Head of caudate nucleus (tissue), 42 donors: Measurements from ENCODE around the gene CD226.
"Not testable (repeated sequence)": the region's sequence is repeated elsewhere in the genome, so short reads cannot be mapped to it uniquely, and the experiment has no call there.

Experiments used
- DNase-seq, 42 donors: peaks; one replicate each; pipeline versions ENCODE4 v3.0.0 to v3.0.0-alpha.2; 2020 to 2021; ENCODE audit warnings: mixed read lengths in 7 of 42
- intact Hi-C: fragments of 100-400 bp; cut with DNase I; formaldehyde crosslinking; loops from one replicate; pipeline ENCODE4 v1.15.0; 2022

Gene CD226

DNA sequence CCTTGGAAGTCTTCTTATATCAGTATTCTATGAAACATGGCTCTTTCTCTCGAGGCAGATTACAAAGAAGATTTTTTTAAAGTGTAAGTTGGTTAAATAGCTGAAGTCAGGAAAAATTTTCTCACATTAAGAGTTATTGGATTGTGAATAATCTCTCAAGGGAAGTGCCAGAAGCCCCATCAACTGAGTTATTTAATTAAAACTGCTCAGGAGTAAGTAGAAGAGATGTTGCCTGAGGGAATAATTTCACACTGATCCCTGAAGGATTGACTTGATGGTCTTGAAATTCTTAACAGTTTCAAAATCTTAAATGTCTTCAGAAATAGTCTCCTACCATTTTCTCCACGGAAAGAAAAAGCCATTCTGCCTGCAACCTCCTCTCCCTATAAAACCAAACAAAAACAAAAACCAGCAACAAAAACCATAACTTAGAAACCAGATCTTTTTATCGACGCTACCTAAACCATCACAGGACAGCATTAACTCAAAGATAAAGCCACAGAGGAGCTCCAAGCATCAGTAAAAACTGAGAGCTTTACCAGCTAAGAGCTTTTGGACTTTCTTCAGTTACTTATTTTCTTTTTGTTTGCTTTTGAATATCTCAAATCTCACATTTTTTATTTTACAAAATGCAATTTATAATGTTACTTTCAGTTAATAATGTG is 12.9 kb downstream of the CD226 start:
- no peak for DNase-seq
- intact Hi-C loops = no loop called here

GRCh38 chr18:69929041-69929774 is 18.5 kb downstream of the CD226 start:
- DNase-seq = no peak
- intact Hi-C loops = no loop called here

DNA sequence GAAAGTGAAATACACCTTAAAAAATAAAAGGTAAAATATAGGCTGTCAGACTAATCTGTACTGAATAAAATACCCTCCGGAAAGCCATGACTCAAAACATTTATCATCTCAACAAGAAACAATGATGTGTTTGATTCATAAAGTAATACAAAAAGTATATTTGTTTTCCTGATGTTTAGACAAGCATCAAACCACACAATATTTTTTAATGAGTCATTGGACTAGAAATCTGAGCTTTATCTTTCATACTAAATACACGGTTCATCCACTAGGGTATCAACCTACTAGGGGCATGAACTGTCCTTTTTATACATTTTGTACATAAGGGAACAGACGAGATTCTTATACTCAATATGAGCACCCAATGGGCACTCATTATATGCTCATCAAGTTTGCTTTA is 31.3 kb downstream of the CD226 start:
- intact Hi-C loops = no loop called here
- DNase-seq = no peak

GRCh38 chr18:69908838-69909237 is 38.8 kb downstream of the CD226 start:
- DNase-seq = no peak
- intact Hi-C loops = no loop called here

DNA sequence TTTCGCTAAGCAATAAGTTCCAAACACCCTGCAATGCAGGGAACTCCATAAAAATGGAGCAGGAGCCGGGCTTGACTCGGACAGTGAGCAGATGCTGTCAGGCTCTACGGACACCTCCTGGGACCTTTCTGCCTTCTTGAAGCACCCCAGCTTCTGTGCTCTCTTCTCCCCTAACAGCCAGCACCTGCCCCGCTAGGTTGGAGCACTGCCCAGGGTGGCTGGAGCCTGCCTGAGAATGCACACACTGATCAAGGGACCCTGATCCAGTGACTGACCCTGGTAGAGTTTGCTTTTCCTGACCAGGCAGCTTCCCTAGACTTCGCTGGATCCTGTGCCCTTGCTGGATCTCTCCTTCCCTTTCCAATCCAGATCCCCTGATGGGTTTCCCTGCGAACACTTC is 40.9 kb downstream of the CD226 start:
- intact Hi-C loops = no loop called here
- DNase-seq = no peak

- intact Hi-C loops = no loop called here
- DNase-seq = no peak
Measured at GRCh38 chr18:69900941-69901340, 46.7 kb downstream of the CD226 start.

- DNase-seq, intact Hi-C loops: not testable (repeated sequence)
Measured at GRCh38 chr18:69899154-69899923, 48.3 kb downstream of the CD226 start.

- intact Hi-C loops = no loop called here
- DNase-seq = no peak
Measured at GRCh38 chr18:69898241-69898861, 49.3 kb downstream of the CD226 start.

- no peak for DNase-seq
- intact Hi-C loops = no loop called here
Measured at GRCh38 chr18:69897397-69898108, 50.1 kb downstream of the CD226 start.

GRCh38 chr18:69895066-69896047 is 52.3 kb downstream of the CD226 start:
- DNase-seq = no peak
- intact Hi-C loops = no loop called here

DNA sequence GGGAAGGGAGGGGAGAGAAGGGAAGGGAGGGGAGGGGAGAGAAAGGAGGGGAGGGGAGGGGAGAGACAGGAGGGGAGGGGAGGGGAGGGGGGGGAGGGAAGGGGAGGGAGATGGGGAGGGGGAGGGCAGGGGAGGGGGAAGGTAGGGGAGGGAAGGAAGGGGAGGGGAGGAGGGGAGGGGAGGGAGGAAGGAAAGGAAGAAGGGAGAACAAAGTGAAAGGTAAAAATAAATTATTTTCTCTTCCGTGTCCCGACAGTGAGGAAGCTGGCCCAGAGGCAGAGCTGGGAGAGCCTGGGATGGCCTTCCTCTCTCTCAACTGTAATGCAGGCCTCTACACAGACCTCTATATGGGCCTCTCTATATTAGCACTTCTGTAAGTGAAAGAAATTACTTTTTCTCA is 53.2 kb downstream of the CD226 start:
- no peak for DNase-seq
- intact Hi-C loops = no loop called here

GRCh38 chr18:69890558-69890957 is 57.1 kb downstream of the CD226 start:
- no peak for DNase-seq
- intact Hi-C loops = no loop called here

DNA sequence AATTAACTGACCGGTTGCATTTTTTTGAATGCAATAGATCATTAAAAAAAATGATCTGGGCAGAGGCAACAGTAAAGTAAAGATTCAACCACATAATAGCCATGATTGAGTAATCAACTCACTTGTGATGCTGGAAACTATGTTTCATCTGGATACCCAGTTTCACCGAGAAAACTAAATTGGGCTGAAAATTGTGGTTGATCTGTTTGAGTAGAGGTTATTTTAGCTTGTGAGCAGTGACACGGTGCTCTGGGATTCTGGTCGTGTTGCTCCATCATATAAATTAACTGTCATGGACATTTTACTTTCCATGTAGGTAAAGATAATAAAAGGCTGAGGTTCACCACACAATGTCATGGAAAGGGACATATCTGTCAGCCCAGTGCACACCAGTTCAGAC is 58.7 kb downstream of the CD226 start:
- intact Hi-C loops = no loop called here

GRCh38 chr18:69887256-69887655 is 60.4 kb downstream of the CD226 start:
- intact Hi-C loops = no loop called here
- no peak for DNase-seq

More for the DNA sequence above, 58.7 kb downstream of the CD226 start:
- no peak for DNase-seq

GRCh38 chr18:69885841-69886531 is 61.7 kb downstream of the CD226 start:
- DNase-seq = no peak
- intact Hi-C loops = no loop called here

- intact Hi-C loops = no loop called here
- DNase-seq = no peak
Measured at GRCh38 chr18:69885355-69885754, 62.3 kb downstream of the CD226 start.

DNA sequence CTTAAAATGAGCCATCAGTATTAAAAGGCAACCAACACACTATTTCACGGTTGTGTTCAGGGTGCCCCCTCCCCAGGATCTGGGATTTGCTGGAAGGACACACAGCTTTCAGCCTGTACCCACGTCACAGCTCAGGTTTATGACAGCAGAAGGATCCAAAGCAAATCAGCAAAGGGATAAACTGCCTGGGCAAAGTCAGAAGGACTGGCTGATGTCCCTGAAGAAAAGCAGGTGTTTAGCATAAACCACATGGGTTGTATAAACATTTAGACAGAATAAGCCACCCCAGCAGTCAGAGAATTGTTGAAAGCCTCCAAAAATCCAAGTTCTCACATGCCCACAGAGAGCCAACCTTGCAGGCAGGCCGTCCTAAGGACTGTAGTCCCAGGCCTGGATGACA is 63.9 kb downstream of the CD226 start:
- intact Hi-C loops = no loop called here
- no peak for DNase-seq
